Measurements from ENCODE around the gene SPRED2.

Gene SPRED2

GRCh38 chr2:65363879-65364666 is 68.3 kb downstream of the SPRED2 start:
- DNase-seq: no peak

- DNase-seq: no peak
Observed at GRCh38 chr2:65361623-65362022, 70.8 kb downstream of the SPRED2 start.

GRCh38 chr2:65360441-65360840 is 72.0 kb downstream of the SPRED2 start:
- DNase-seq: no peak

GRCh38 chr2:65358678-65359400 is 73.6 kb downstream of the SPRED2 start:
- no peak for DNase-seq

- no peak for DNase-seq
Observed at GRCh38 chr2:65357959-65358294, 74.5 kb downstream of the SPRED2 start.

- no peak for DNase-seq
Observed at GRCh38 chr2:65357095-65357958, 75.1 kb downstream of the SPRED2 start.

GRCh38 chr2:65355186-65355831 is 77.1 kb downstream of the SPRED2 start:
- no peak for DNase-seq

GRCh38 chr2:65354773-65355172 is 77.6 kb downstream of the SPRED2 start:
- DNase-seq: no peak

GRCh38 chr2:65353927-65354326 is 78.5 kb downstream of the SPRED2 start:
- DNase-seq: no peak

GRCh38 chr2:65353046-65353445 is 79.4 kb downstream of the SPRED2 start:
- no peak for DNase-seq

GRCh38 chr2:65351948-65352595 is 80.3 kb downstream of the SPRED2 start:
- DNase-seq: no peak

GRCh38 chr2:65351234-65351947 is 81.0 kb downstream of the SPRED2 start:
- no peak for DNase-seq

- no peak for DNase-seq
Observed at GRCh38 chr2:65350651-65351056, 81.7 kb downstream of the SPRED2 start.

- no peak for DNase-seq
Observed at GRCh38 chr2:65349863-65350262, 82.5 kb downstream of the SPRED2 start.

GRCh38 chr2:65347913-65348312 is 84.5 kb downstream of the SPRED2 start:
- DNase-seq: no peak

GRCh38 chr2:65345631-65346030 is 86.8 kb downstream of the SPRED2 start:
- no peak for DNase-seq

GRCh38 chr2:65344689-65345088 is 87.7 kb downstream of the SPRED2 start:
- DNase-seq: no peak

- DNase-seq: no peak
Observed at GRCh38 chr2:65344182-65344581, 88.2 kb downstream of the SPRED2 start.

GRCh38 chr2:65343386-65343785 is 89.0 kb downstream of the SPRED2 start:
- DNase-seq: no peak

GRCh38 chr2:65340898-65341681 is 91.3 kb downstream of the SPRED2 start:
- no peak for DNase-seq

- no peak for DNase-seq
Observed at GRCh38 chr2:65339648-65340047, 92.8 kb downstream of the SPRED2 start.
